Activated naive CD4-positive, alpha-beta T cell treated with anti-CD3 and anti-CD28 coated beads, Interleukin-2, amount 10 ng/mL, durations not matched to agents 7 days and 5 days (primary cell): ENCODE data around the gene PDE6D.

Experiments
- CTCF ChIA-PET: fragments of 350-600 bp; sonication (Branson Sonifier 250); formaldehyde crosslinking; loops from one replicate; lab custom pipeline; 2021; ENCODE audit warnings: antibody characterized with exemption; lab: Charles Lee
- DNase-seq: peaks from one replicate; pipeline ENCODE4 v3.0.0-alpha.2; 2020
- H3K27ac Mint-ChIP-seq: one replicate; pipeline ENCODE4 v1.8.0; 2021; ENCODE audit warnings: mild to moderate bottlenecking, moderate library complexity, mixed read lengths
- H3K27me3 Mint-ChIP-seq: one replicate; pipeline ENCODE4 v1.8.0; 2021; ENCODE audit warnings: mild to moderate bottlenecking, mixed read lengths
- H3K36me3 Mint-ChIP-seq: one replicate; pipeline ENCODE4 v1.8.0; 2021; ENCODE audit warnings: mixed read lengths
- H3K4me1 Mint-ChIP-seq: one replicate; pipeline ENCODE4 v1.8.0; 2021; ENCODE audit warnings: mixed read lengths
- H3K4me3 Mint-ChIP-seq: one replicate; pipeline ENCODE4 v1.8.0; 2021; ENCODE audit warnings: mild to moderate bottlenecking, moderate library complexity, mixed read lengths
- H3K9me3 Mint-ChIP-seq: one replicate; pipeline ENCODE4 v1.8.0; 2021; ENCODE audit warnings: mixed read lengths

The PDE6D gene

GRCh38 chr2:231710799-231711676, 70.0 kb downstream of the PDE6D start:
- H3K27ac Mint-ChIP-seq = peak overlapping the region; percentile 95
- H3K36me3 Mint-ChIP-seq = peaks cover 45% of the 10 kb centered on the region
- DNase-seq = peak; percentile 47
- H3K4me3 Mint-ChIP-seq = peak overlapping the region; percentile 99
- CTCF ChIA-PET = interaction anchor here (1.2 to 9.7 kb wide), 3 partner anchors 30 to 99 kb away, joined by 5 to 473 read pairs (median 213); no protein-coding TSS in a partner anchor
- H3K4me1 Mint-ChIP-seq = peaks cover 41% of the 10 kb centered on the region
- peaks cover 5% of the 10 kb centered on the region for H3K27me3 Mint-ChIP-seq
- no peaks in the 10 kb centered on the region for H3K9me3 Mint-ChIP-seq

- no peaks in the 10 kb centered on the region for H3K9me3 Mint-ChIP-seq
- peaks cover 42% of the 10 kb centered on the region for H3K36me3 Mint-ChIP-seq
- CTCF ChIA-PET = interaction anchor here (1.7 to 4.1 kb wide), 2 partner anchors 33 to 97 kb away, joined by 6 to 32 read pairs; no protein-coding TSS in a partner anchor
- H3K4me3 Mint-ChIP-seq = peak overlapping the region; percentile 99
- peak; percentile 86 for DNase-seq
- peaks cover 5% of the 10 kb centered on the region for H3K27me3 Mint-ChIP-seq
- H3K27ac Mint-ChIP-seq = peak overlapping the region; percentile 95
- H3K4me1 Mint-ChIP-seq = peaks cover 45% of the 10 kb centered on the region
Observed at GRCh38 chr2:231709981-231710798, 70.9 kb downstream of the PDE6D start.

GRCh38 chr2:231709636-231709980, 71.5 kb downstream of the PDE6D start:
- no peaks in the 10 kb centered on the region for H3K9me3 Mint-ChIP-seq
- peaks cover 5% of the 10 kb centered on the region for H3K27me3 Mint-ChIP-seq
- peaks cover 45% of the 10 kb centered on the region for H3K4me1 Mint-ChIP-seq
- H3K36me3 Mint-ChIP-seq = peaks cover 41% of the 10 kb centered on the region
- CTCF ChIA-PET = interaction anchor here (1.7 to 4.1 kb wide), 3 partner anchors 22 to 97 kb away, joined by 4 to 32 read pairs (median 6); no protein-coding TSS in a partner anchor
- peak overlapping the region; percentile 95 for H3K27ac Mint-ChIP-seq
- H3K4me3 Mint-ChIP-seq = peak overlapping the region; percentile 99
- peak; percentile 53 for DNase-seq

GRCh38 chr2:231708773-231709635, 72.1 kb downstream of the PDE6D start:
- Mint-ChIP-seq H3K4me3 (peak overlapping the region; percentile 99), H3K27me3 (peaks cover 5% of the 10 kb centered on the region), H3K36me3 (peaks cover 38% of the 10 kb centered on the region), H3K27ac (peak overlapping the region; percentile 100), H3K9me3 (no peaks in the 10 kb centered on the region), H3K4me1 (peaks cover 48% of the 10 kb centered on the region)
- CTCF ChIA-PET = interaction anchor here (1.7 to 4.1 kb wide), 4 partner anchors 22 to 96 kb away, joined by 4 to 32 read pairs (median 17); no protein-coding TSS in a partner anchor
- peak; percentile 65 for DNase-seq

GRCh38 chr2:231707927-231708772, 72.9 kb downstream of the PDE6D start, which contains the start of gene PTMA:
Gene PTMA, plus strand, starts transcription at chr2:231708525. Its CDS starts 182 bp downstream, at chr2:231708707.
- H3K36me3 Mint-ChIP-seq = peaks cover 30% of the 10 kb centered on the region
- no peaks in the 10 kb centered on the region for H3K9me3 Mint-ChIP-seq
- CTCF ChIA-PET = interaction anchor here (1.7 to 4.1 kb wide), 3 partner anchors 21 to 95 kb away, joined by 4 to 32 read pairs (median 28); no protein-coding TSS in a partner anchor
- peak within 1 kb of the TSS; percentile 100 for H3K27ac Mint-ChIP-seq
- peak; percentile 99 for DNase-seq
- peak within 1 kb of the TSS; percentile 99 for H3K4me3 Mint-ChIP-seq
- peaks cover 5% of the 10 kb centered on the region for H3K27me3 Mint-ChIP-seq
- peaks cover 40% of the 10 kb centered on the region for H3K4me1 Mint-ChIP-seq

GRCh38 chr2:231707625-231707926, 73.5 kb downstream of the PDE6D start:
- no peak for DNase-seq
- Mint-ChIP-seq H3K9me3 (no peaks in the 10 kb centered on the region), H3K27ac (peak overlapping the region; percentile 100), H3K36me3 (peaks cover 28% of the 10 kb centered on the region), H3K27me3 (peaks cover 5% of the 10 kb centered on the region), H3K4me3 (peak overlapping the region; percentile 93), H3K4me1 (peaks cover 36% of the 10 kb centered on the region)
- CTCF ChIA-PET = interaction anchor here (1.2 to 4.1 kb wide), 5 partner anchors 14 to 95 kb away, joined by 3 to 32 read pairs (median 5); no protein-coding TSS in a partner anchor

GRCh38 chr2:231706731-231707624, 74.1 kb downstream of the PDE6D start:
- H3K4me1 Mint-ChIP-seq = peaks cover 30% of the 10 kb centered on the region
- peaks cover 22% of the 10 kb centered on the region for H3K36me3 Mint-ChIP-seq
- peaks cover 6% of the 10 kb centered on the region for H3K27me3 Mint-ChIP-seq
- H3K27ac Mint-ChIP-seq = peak overlapping the region; percentile 100
- peak; percentile 98 for DNase-seq
- CTCF ChIA-PET = interaction anchor here (0.8 to 4.1 kb wide), 11 partner anchors 10 to 654 kb away, joined by 3 to 32 read pairs (median 4); no protein-coding TSS in a partner anchor
- H3K4me3 Mint-ChIP-seq = peak overlapping the region; percentile 93
- H3K9me3 Mint-ChIP-seq = no peaks in the 10 kb centered on the region

- Mint-ChIP-seq H3K4me3 (peak overlapping the region; percentile 27), H3K4me1 (peaks cover 21% of the 10 kb centered on the region), H3K36me3 (peaks cover 2% of the 10 kb centered on the region), H3K9me3 (no peaks in the 10 kb centered on the region), H3K27me3 (peaks cover 21% of the 10 kb centered on the region), H3K27ac (no peak overlapping the region)
- CTCF ChIA-PET = interaction anchor here (1.0 to 6.4 kb wide), 3 partner anchors 11 to 92 kb away, joined by 3 to 40 read pairs (median 28); no protein-coding TSS in a partner anchor
- DNase-seq = no peak
Observed at GRCh38 chr2:231704017-231704416, 77.1 kb downstream of the PDE6D start.

- CTCF ChIA-PET = interaction anchor here (1.8 to 6.4 kb wide), 4 partner anchors 13 to 26 kb away, joined by 4 to 40 read pairs (median 19); no protein-coding TSS in a partner anchor
- Mint-ChIP-seq H3K36me3 (no peaks in the 10 kb centered on the region), H3K4me3 (no peak overlapping the region), H3K27me3 (peaks cover 27% of the 10 kb centered on the region), H3K4me1 (peaks cover 16% of the 10 kb centered on the region), H3K27ac (no peak overlapping the region), H3K9me3 (no peaks in the 10 kb centered on the region)
- no peak for DNase-seq
Observed at GRCh38 chr2:231701456-231702373, 79.4 kb downstream of the PDE6D start.

- H3K4me1 Mint-ChIP-seq = peaks cover under 1% of the 10 kb centered on the region
- CTCF ChIA-PET = interaction anchor here (0.6 to 6.4 kb wide), 2 partner anchors 23 to 32 kb away, joined by 4 to 40 read pairs; no protein-coding TSS in a partner anchor
- H3K4me3 Mint-ChIP-seq = no peak overlapping the region
- peaks cover 38% of the 10 kb centered on the region for H3K27me3 Mint-ChIP-seq
- no peak overlapping the region for H3K27ac Mint-ChIP-seq
- no peaks in the 10 kb centered on the region for H3K36me3 Mint-ChIP-seq
- no peaks in the 10 kb centered on the region for H3K9me3 Mint-ChIP-seq
- no peak for DNase-seq
Observed at GRCh38 chr2:231699006-231699405, 82.1 kb downstream of the PDE6D start.

GRCh38 chr2:231696004-231696367, 85.1 kb downstream of the PDE6D start:
- DNase-seq = no peak
- no peaks in the 10 kb centered on the region for H3K4me1 Mint-ChIP-seq
- no peaks in the 10 kb centered on the region for H3K9me3 Mint-ChIP-seq
- CTCF ChIA-PET = interaction anchor here (1.3 to 3.6 kb wide), 4 partner anchors 8 to 84 kb away, joined by 3 to 14 read pairs (median 9); no protein-coding TSS in a partner anchor
- H3K27me3 Mint-ChIP-seq = peaks cover 50% of the 10 kb centered on the region
- no peak overlapping the region for H3K4me3 Mint-ChIP-seq
- H3K36me3 Mint-ChIP-seq = no peaks in the 10 kb centered on the region
- no peak overlapping the region for H3K27ac Mint-ChIP-seq
